Measurements from ENCODE around the gene VGF. TPM values are rescaled to one million over a fixed set of nuclear protein-coding genes. Genes with fewer than 3 reads are reported as not detected.

Gene VGF
- polyA plus RNA-seq, 1 donor (not counting 4 experiments of a cell fraction or from before 2014, with no cell fraction given) = 0.04 TPM

GRCh38 chr7:101169838-101170551 lies 4.6 kb upstream of the VGF start:
- Histone ChIP-seq H3K9me1 (ENCODE audit: control insufficient read depth, extremely low read depth, insufficient read depth, low read length) (no peaks in the 10 kb centered on the region), H3K4me3 (ENCODE audit: control insufficient read depth in 2 of 3, extremely low read depth in 1 of 3, insufficient read depth in 2 of 3, low read depth in 1 of 3, low read length in 3 of 3) (peak overlapping the region in 1 of 3 experiments; percentile 4), H3K27me3 (ENCODE audit: control insufficient read depth, extremely low read depth, insufficient read depth, low read length) (peaks cover 94% of the 10 kb centered on the region), H3K9me3 (ENCODE audit: control insufficient read depth, low read depth, low read length) (no peaks in the 10 kb centered on the region), H3K36me3 (ENCODE audit: control insufficient read depth in 2 of 2, extremely low read depth in 1 of 2, insufficient read depth in 2 of 2, low read length in 2 of 2) (no peaks in the 10 kb centered on the region), H3K9ac (ENCODE audit: control insufficient read depth, extremely low read depth, insufficient read depth, low read length) (no peak overlapping the region), H3K27ac (ENCODE audit: control insufficient read depth, insufficient read depth, low read length) (no peak overlapping the region), H3K79me2 (ENCODE audit: control insufficient read depth, insufficient read depth, low read length) (no peaks in the 10 kb centered on the region), H3K4me2 (ENCODE audit: control insufficient read depth, extremely low read depth, insufficient read depth, low read depth, low read length) (peak overlapping the region; percentile 66), H4K20me1 (ENCODE audit: control insufficient read depth, extremely low read depth, insufficient read depth, low read length) (peaks cover 3% of the 10 kb centered on the region), H3K4me1 (ENCODE audit: control insufficient read depth, extremely low read depth, insufficient read depth, low read length) (peaks cover 38% of the 10 kb centered on the region), H2AFZ (ENCODE audit: control insufficient read depth, low read length) (no peak overlapping the region)
- dilution Hi-C loops (cut with MboI; ENCODE audit: extremely low pct_ligation_motif_present, low sequenced_read_pairs) = no loop called here
- TF ChIP-seq CTCF (optimal IDR thresholded peaks at IDR 0.05 in 1 of 3, IDR thresholded peaks at IDR 0.05 in 1 of 3, conservative IDR thresholded peaks at IDR 0.05 in 1 of 3; ENCODE audit: extremely low read depth in 1 of 3, insufficient read depth in 2 of 3, low read length in 3 of 3) = peak; percentile 94 to 97 (median 95)
- no peak for TF ChIP-seq EZH2 (IDR thresholded peaks at IDR 0.05; ENCODE audit: low read length)
- no peak for DNase-seq (ENCODE audit: low read depth, low spot score)
- peak; percentile 60 for FAIRE-seq

- Histone ChIP-seq H3K4me2 (ENCODE audit: control insufficient read depth, extremely low read depth, insufficient read depth, low read depth, low read length) (peak overlapping the region; percentile 66), H3K4me1 (ENCODE audit: control insufficient read depth, extremely low read depth, insufficient read depth, low read length) (peaks cover 38% of the 10 kb centered on the region), H3K9me1 (ENCODE audit: control insufficient read depth, extremely low read depth, insufficient read depth, low read length) (no peaks in the 10 kb centered on the region), H3K27me3 (ENCODE audit: control insufficient read depth, extremely low read depth, insufficient read depth, low read length) (peaks cover 94% of the 10 kb centered on the region), H4K20me1 (ENCODE audit: control insufficient read depth, extremely low read depth, insufficient read depth, low read length) (peaks cover 3% of the 10 kb centered on the region), H3K9ac (ENCODE audit: control insufficient read depth, extremely low read depth, insufficient read depth, low read length) (no peak overlapping the region), H2AFZ (ENCODE audit: control insufficient read depth, low read length) (no peak overlapping the region), H3K9me3 (ENCODE audit: control insufficient read depth, low read depth, low read length) (no peaks in the 10 kb centered on the region), H3K36me3 (ENCODE audit: control insufficient read depth in 2 of 2, extremely low read depth in 1 of 2, insufficient read depth in 2 of 2, low read length in 2 of 2) (no peaks in the 10 kb centered on the region), H3K4me3 (ENCODE audit: control insufficient read depth in 2 of 3, extremely low read depth in 1 of 3, insufficient read depth in 2 of 3, low read depth in 1 of 3, low read length in 3 of 3) (peak overlapping the region in 1 of 3 experiments; percentile 4), H3K79me2 (ENCODE audit: control insufficient read depth, insufficient read depth, low read length) (no peaks in the 10 kb centered on the region), H3K27ac (ENCODE audit: control insufficient read depth, insufficient read depth, low read length) (no peak overlapping the region)
- TF ChIP-seq CTCF (optimal IDR thresholded peaks at IDR 0.05 in 1 of 3, IDR thresholded peaks at IDR 0.05 in 1 of 3, conservative IDR thresholded peaks at IDR 0.05 in 1 of 3; ENCODE audit: extremely low read depth in 1 of 3, insufficient read depth in 2 of 3, low read length in 3 of 3) (no peak), EZH2 (IDR thresholded peaks at IDR 0.05; ENCODE audit: low read length) (no peak)
- peak; percentile 26 for FAIRE-seq
- dilution Hi-C loops (cut with MboI; ENCODE audit: extremely low pct_ligation_motif_present, low sequenced_read_pairs) = no loop called here
- no peak for DNase-seq (ENCODE audit: low read depth, low spot score)
These were observed 3.9 kb upstream of the VGF start for GRCh38 chr7:101169110-101169837.
